GM19463 (cell line): ENCODE results near the gene RPTOR.
"Not testable (repeated sequence)": the region's sequence is repeated elsewhere in the genome, so short reads cannot be mapped to it uniquely, and the experiment has no call there.

Source experiments
- ATAC-seq: cut with Tn5 transposase; IDR thresholded peaks from one replicate; pipeline ENCODE4 v1.9.1; 2021; ENCODE audit warnings: mild to moderate bottlenecking, moderate library complexity; ENCODE audit not compliant: unreplicated experiment

RPTOR gene

GRCh38 chr17:80546267-80546666 lies 1.6 kb downstream of the RPTOR start:
- no peak for ATAC-seq

DNA sequence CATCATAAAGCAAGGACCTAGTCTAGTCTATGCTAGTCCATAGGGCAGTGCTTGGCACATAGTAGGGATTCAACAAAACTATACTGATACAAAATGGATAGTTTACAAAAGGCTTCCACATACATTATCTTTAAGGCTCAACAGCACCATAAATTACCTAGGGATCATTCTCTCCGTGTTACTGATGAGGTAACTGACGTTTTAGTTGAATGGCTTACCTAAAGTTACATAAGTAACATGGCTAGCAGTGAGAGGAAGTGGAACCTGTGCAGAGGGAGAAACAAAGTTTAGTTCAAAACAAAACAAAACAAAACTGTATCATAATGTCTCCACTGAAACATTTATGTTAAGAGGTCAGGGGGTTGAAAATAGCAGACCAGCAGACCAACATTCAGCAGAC lies 7.9 kb downstream of the RPTOR start:
- ATAC-seq: no peak

GRCh38 chr17:80555266-80555665 lies 10.6 kb downstream of the RPTOR start:
- ATAC-seq: no peak

- ATAC-seq: no peak
Observed at GRCh38 chr17:80558046-80558445, 13.4 kb downstream of the RPTOR start.

DNA sequence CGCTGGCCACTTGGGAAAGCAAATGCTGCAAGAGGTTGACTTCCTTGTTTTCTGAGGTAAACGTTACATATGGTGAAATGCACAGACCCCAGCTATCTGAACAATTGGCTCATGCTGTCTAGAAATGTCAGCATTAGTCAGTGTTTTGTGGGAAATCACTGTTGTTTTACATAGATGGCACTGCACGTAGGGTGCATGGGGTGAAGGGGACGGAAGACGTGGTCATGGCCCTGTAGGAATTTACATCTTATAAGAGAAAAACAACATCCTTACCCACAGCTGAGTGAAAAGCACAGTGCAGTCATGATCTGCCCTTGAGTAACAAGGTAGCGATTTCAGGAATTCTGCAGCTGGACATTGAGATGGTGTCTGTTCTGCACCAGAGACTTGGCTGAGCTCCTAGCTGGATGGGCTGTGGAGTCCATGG lies 15.2 kb downstream of the RPTOR start:
- no peak for ATAC-seq

GRCh38 chr17:80561541-80562114 lies 17.0 kb downstream of the RPTOR start:
- no peak for ATAC-seq

- no peak for ATAC-seq
Observed at GRCh38 chr17:80564545-80564944, 19.9 kb downstream of the RPTOR start.

DNA sequence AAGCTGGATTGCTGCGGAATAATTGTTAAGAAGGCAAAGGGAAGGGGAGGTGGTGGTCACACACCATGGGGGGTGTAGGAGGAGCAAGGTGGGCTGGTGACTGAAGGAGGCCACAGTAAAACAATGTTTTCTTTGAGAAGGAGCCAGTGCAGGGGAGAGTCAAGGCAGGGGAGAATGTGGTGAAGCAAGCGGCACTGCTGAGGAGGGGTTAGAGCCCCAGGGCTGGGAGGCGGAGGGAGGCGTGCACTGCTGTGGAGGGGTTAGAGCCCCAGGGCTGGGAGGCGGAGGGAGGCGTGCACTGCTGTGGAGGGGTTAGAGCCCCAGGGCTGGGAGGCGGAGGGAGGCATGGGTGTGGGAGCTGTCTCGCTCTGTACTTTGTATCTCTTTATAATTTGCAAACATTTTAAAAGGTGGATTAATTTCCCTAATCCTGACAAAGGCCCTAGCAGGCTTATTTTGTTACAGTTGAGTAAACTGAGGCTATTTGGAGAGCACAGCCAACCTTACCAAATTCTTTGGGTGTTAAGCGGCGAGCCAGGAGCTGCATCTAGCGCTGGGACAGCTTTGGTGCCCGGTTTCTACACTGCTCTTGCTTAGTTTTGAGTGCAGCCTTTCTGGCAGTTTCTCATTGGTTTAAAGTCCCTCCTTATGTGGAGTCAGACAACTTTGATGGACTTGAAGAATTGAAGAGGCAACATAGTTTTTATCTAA lies 20.9 kb downstream of the RPTOR start:
- ATAC-seq: no peak

DNA sequence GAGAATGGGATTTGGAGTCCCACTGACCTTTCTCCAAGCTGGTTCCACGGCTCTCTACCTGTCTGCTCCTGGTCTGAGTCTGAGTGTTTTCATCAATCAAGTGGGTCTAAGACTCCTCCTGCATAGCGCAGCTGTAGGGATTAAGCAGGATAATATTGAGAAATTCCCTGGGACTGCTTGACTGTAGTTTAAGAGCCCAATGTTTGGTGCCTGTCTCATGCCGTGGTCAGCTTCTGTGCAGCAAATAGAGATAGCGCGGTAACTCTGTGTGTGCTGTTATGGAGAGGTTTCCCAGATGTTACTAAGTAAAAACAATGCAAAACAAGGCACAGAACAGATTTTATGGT lies 21.4 kb downstream of the RPTOR start:
- no peak for ATAC-seq

- no peak for ATAC-seq
Observed at GRCh38 chr17:80568246-80568645, 23.6 kb downstream of the RPTOR start.

DNA sequence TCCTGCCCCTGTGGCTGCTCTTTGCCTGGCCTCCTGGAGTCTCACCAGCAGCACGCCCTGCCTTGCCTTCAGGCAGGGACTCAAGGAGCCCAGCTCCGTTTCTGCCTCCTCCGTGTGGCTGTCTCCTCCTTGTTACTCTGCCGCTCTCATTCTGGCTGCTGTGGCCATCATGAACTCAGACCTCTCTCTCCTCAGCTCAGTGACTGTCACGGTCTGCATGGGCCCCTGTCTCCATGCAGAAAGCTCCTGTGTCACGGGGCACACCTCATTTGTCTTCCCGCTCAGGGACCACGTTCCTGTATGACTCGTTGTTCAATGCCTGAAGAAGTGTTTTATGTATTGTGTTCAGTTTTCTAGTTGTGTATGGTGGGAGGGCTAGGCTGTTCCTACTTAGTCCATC lies 25.3 kb downstream of the RPTOR start:
- no peak for ATAC-seq

DNA sequence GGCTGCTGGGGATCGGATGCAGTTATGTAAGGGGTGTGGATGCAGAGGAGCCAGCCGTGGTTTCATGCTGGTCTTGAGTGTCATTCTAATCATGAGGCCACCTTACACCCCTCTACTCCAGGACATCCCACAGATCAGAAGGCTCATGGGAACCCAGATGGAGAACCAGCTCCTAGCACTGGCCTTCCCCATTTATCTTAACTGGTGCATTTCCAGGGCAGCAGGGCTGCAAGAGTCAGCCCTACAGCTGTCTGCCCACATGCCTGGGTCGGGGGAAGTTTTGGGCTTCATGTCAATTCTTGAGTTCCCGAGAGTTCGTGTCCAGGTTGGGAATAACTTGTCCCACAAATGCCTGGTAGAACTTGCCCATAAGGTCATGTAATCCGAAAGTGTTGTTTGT lies 29.1 kb downstream of the RPTOR start:
- no peak for ATAC-seq

DNA sequence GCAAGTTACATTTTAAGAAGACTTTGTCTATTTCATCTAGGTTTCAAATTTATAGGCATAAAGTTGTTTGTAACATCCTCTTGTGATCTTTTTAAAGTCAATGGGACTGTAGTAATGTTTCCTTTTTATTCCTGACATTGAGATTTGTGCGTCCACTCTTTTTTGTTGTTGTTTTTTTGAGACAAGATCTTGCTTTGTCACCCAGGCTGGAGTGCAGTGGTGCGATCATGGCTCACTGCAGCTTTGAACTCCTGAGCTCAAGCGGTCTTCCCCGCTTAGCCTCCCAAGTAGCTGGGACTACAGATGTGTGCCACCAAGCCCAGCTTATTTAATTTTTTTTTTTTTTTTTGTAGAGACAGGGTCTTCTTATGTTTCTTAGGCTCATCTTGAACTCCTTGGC lies 29.9 kb downstream of the RPTOR start:
- no peak for ATAC-seq

GRCh38 chr17:80575057-80575875 lies 30.6 kb downstream of the RPTOR start:
- ATAC-seq: no peak

DNA sequence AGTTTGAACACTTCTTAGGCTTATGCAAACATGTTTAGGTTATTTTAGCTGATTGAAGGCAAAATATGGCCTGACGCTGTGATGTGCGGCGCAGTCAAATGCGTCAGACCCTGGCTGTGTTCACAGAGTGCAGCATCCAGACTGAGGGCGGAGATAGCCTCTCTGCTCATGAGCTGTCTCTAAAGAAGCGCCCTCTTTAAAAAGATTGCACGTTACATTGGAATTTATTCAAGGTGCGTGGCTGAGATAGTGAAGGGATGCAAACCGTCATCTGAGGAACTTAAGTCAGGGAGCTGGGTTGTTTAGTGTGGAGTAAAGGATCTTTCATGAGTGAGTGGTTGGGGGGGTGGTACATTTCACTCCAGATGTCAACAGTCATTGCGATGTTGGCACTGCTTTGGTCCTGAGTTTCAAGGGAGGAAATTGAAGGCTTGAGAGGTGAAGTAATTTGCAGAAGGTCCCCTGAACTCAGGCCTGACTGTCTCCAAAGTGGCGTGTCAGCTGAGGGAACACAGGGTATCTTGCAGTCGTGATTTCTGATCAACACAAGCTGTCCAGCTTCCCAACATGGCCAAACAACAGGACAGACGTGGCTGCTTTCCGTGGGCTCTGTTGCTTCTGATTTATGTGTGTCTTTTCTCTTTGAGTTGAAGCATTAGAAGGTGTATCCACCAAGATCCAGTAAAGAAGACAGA lies 33.4 kb downstream of the RPTOR start:
- ATAC-seq: no peak

GRCh38 chr17:80578668-80579388 lies 34.2 kb downstream of the RPTOR start:
- not testable (repeated sequence) for ATAC-seq

DNA sequence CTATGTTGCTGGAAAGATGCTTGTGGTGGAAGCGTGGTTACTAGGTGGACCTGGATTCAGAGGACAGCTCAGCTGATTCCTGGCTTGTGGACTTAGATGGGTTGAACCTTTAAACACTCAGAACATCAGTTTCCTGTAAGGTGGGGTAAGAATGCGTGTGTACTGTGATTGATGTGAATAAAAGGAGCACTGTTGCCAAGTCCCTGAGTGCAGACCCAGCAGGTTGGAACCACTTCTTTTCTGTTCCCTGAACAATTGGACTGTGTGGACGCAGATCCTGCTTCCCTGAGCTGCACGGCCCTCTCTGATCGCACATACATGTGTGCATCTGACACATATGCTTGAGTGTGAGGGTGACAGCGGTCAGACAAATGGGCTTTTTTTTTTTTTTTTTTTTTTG lies 37.5 kb downstream of the RPTOR start:
- no peak for ATAC-seq

DNA sequence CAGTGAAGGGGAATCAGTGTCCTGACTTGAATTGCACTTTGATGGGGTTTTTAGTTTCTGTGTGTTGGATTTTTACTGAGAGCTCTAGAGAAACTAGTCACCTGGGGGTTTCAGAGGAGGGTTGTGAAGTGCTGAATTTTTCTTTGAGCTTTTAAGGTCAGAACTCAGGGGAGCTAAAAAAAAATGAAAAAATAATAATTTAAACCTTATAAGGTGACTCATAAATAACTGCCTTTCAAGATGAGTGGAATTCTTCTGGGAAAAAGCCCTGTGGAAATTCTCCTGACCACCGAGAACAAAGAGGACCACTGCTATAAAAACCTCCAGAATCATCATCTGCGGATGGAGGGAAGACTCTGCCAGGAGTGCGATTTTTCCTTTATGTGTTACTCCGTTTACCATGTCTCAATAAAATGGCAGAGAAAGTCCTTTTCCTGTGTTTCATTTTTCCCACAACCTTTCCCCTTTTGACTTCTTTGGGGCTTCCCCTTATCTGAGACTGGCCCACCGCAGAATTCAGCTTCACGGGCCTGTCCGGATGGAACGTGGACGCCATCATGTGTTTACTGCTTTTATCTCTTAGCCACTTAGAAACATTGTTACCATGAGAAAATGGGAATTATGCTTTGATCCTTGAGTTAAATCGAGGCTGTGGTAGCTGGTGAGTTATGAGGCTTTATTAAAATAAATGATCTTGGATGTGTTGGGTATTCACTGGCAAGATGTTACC lies 39.7 kb downstream of the RPTOR start:
- no peak for ATAC-seq

DNA sequence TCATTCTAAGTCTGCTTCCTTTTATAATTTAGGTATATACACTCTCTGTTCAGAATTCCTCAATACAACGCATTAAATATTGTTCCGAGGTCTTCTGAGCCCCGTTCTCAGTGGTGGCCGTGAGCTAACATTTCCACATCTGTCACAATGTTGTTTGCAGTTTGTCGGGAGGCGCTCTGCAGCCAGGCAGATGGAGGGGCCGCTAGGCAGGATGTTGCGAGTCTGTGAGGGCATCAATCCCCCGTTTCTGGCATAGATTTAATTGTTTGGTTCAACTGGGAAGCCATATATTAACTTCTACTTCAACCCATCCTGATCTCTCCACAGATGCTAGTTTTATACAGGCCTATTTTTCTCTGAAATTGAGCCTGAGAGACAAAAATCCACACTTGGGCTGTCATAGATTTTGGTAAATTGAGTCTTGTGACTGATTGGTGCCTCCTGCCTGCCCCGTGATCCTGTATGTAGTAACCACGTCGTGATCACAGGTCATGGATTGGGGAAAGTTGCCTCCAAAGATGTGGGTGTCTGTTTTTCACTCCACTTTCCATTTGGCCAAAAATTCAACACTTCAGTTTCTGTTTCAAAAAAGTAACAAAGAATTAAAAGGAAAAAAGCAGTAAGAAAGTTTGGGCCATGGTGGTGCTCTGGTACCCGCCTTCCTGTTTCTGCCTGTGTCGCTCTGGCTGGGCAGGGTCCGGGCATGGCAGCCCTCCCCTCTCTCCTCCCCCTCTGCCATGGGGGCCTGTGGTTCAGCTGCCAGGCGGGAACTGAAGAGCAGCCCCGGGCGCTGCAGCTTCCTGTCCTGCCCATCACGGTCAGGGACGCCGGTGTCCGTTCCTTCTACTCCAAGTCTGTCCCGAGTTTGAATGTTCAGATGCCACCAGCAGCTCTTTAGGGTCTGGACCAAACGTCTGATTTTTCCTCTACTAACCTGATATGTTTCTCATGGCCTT lies 41.5 kb downstream of the RPTOR start:
- no peak for ATAC-seq
